OCI-LY1 (cell line): ENCODE data around the gene FAM240A.

Experiments used
- H2AFZ ChIP-seq: fragments of 200-600 bp; sonication (generic), shearing (Covaris generic); 2 replicates; pipeline ENCODE4 v1.6.0; 2014; ENCODE audit warnings: antibody characterized with exemption, mild to moderate bottlenecking, low read length
- H3F3A ChIP-seq: fragments of 200-600 bp; sonication (generic), shearing (Covaris generic); 2 replicates; pipeline ENCODE4 v1.6.0; 2014; ENCODE audit warnings: mild to moderate bottlenecking, antibody characterized with exemption, low read length, moderate library complexity; ENCODE audit not compliant: insufficient read depth
- H3K27ac ChIP-seq: fragments of 200-600 bp; sonication (generic); 2 replicates; pipeline ENCODE4 v1.5.1; 2014; ENCODE audit warnings: low read length, mixed run types, mild to moderate bottlenecking, low read depth; ENCODE audit not compliant: poor library complexity, severe bottlenecking
- H3K27me3 ChIP-seq: fragments of 200-600 bp; sonication (generic); 2 replicates; pipeline ENCODE4 v1.6.0; 2014; ENCODE audit warnings: antibody characterized with exemption, mild to moderate bottlenecking, low read length, moderate library complexity; ENCODE audit not compliant: insufficient read depth
- H3K36me3 ChIP-seq: fragments of 200-600 bp; sonication (generic); 2 replicates; pipeline ENCODE4 v1.6.1; 2014; ENCODE audit warnings: mild to moderate bottlenecking, antibody characterized with exemption, low read length, moderate library complexity, mixed read lengths; ENCODE audit not compliant: insufficient read depth
- H3K4me1 ChIP-seq: fragments of 200-600 bp; sonication (generic); 2 replicates; pipeline ENCODE4 v1.5.1; 2014; ENCODE audit warnings: mild to moderate bottlenecking, low read length, moderate library complexity; ENCODE audit not compliant: insufficient read depth, severe bottlenecking
- H3K4me2 ChIP-seq: fragments of 200-600 bp; sonication (generic), shearing (Covaris generic); 2 replicates; pipeline ENCODE4 v1.6.1; 2014; ENCODE audit warnings: low read length
- H3K4me3 ChIP-seq: fragments of 200-600 bp; sonication (generic); 2 replicates; pipeline ENCODE4 v1.5.1; 2014; ENCODE audit warnings: low read length, low read depth, mild to moderate bottlenecking, mixed read lengths; ENCODE audit not compliant: poor library complexity, severe bottlenecking
- H3K79me2 ChIP-seq: fragments of 200-600 bp; shearing (Covaris generic); 2 replicates; pipeline ENCODE4 v1.6.1; 2016; ENCODE audit warnings: mixed run types, low read length, mixed read lengths; ENCODE audit not compliant: insufficient read depth
- H3K9ac ChIP-seq: fragments of 200-600 bp; sonication (generic), shearing (Covaris generic); 2 replicates; pipeline ENCODE4 v1.6.1; 2014; ENCODE audit warnings: mild to moderate bottlenecking, low read length, mixed read lengths
- H3K9me2 ChIP-seq: fragments of 200-600 bp; sonication (generic), shearing (Covaris generic); 2 replicates; pipeline ENCODE4 v1.6.1; 2014; ENCODE audit warnings: low read depth, mild to moderate bottlenecking, low read length, mixed read lengths
- H3K9me3 ChIP-seq: fragments of 200-600 bp; shearing (Covaris generic); 2 replicates; pipeline ENCODE4 v1.6.1; 2014; ENCODE audit warnings: low read length, mixed read lengths
- H4K20me1 ChIP-seq: fragments of 200-600 bp; sonication (generic), shearing (Covaris generic); 2 replicates; pipeline ENCODE4 v1.6.0; 2016; ENCODE audit warnings: mild to moderate bottlenecking, low read length; ENCODE audit not compliant: insufficient read depth
- CTCF ChIP-seq: fragments of 200-600 bp; sonication (generic), shearing (Covaris generic); IDR thresholded peaks from 2 replicates; pipeline ENCODE4 v1.5.1; 2017; ENCODE audit warnings: mild to moderate bottlenecking, antibody characterized with exemption, low read length, moderate library complexity, mixed read lengths
- EZH2 ChIP-seq: fragments of 200-600 bp; sonication (generic), shearing (Covaris generic); IDR thresholded peaks from 2 replicates; pipeline ENCODE4 v1.8.0; 2017; ENCODE audit warnings: borderline replicate concordance, mixed run types, mild to moderate bottlenecking, antibody characterized with exemption, low read length, moderate library complexity, mixed read lengths

Gene FAM240A

GRCh38 chr3:46612324-46612723, at the start of gene FAM240A:
Gene FAM240A, plus strand, starts transcription at chr3:46612525. Its CDS starts 159 bp downstream, at chr3:46612684.
- H3K27ac ChIP-seq: no peak within 1 kb of the TSS
- TF ChIP-seq EZH2 (no peak), CTCF (no peak)
- no peak within 1 kb of the TSS for H2AFZ ChIP-seq
- no peak within 1 kb of the TSS for H3K4me3 ChIP-seq
- H3K4me2 ChIP-seq: no peak within 1 kb of the TSS
- no peaks in the 10 kb centered on the region for H4K20me1 ChIP-seq
- no peaks in the 10 kb centered on the region for H3F3A ChIP-seq
- H3K36me3 ChIP-seq: no peaks in the 10 kb centered on the region
- H3K9me3 ChIP-seq: no peaks in the 10 kb centered on the region
- H3K4me1 ChIP-seq: no peaks in the 10 kb centered on the region
- H3K9me2 ChIP-seq: no peaks in the 10 kb centered on the region
- no peaks in the 10 kb centered on the region for H3K27me3 ChIP-seq
- H3K79me2 ChIP-seq: no peaks in the 10 kb centered on the region
- H3K9ac ChIP-seq: no peak within 1 kb of the TSS

DNA sequence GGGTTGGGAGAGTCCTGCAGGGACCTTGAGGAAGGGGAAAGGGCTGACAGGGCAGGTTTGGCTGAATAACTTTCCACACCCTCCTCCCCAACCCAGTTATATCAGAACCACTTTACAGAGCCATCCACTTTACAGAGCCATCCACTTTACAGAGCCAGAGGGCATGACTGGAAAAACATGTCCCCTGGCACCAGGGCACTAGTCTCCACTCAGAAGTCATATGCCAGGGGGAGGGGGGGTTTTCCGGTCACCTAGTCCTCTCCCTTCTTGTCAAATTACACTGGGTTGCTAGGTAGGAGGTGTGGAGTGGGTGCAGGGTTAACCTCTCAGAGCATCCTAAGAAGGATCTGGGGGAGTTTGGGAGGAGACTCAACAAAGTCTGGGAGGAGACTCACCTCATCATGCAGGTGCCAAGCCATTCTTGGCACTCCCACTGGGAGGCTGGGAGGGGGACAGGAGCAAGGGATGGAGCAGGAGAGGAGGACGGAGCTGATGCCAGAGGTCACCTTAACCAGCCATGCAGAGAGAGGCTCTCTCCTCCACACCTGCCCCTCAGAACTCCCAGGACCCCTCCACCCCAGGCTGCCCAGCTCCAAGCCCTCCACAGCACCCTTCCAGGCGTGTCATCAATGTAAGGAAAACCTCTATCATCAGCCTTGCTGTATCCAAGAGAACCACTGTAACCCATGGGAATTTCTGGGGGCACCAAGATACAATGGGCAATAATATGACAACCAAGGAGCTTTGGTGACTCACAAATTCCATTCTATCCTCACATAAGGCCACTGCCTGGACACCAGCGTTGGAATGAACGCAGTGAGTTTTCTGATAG, 47.9 kb upstream of the FAM240A start:
- no peaks in the 10 kb centered on the region for H3K9me3 ChIP-seq
- H3K9me2 ChIP-seq: no peaks in the 10 kb centered on the region
- no peak overlapping the region for H3K9ac ChIP-seq
- no peaks in the 10 kb centered on the region for H3K79me2 ChIP-seq
- no peak overlapping the region for H3K4me3 ChIP-seq
- no peak overlapping the region for H3K4me2 ChIP-seq
- no peaks in the 10 kb centered on the region for H3K36me3 ChIP-seq
- no peak overlapping the region for H3K27ac ChIP-seq
- no peak for TF ChIP-seq EZH2
- TF ChIP-seq CTCF: no peak
- no peak overlapping the region for H2AFZ ChIP-seq
- no peaks in the 10 kb centered on the region for H3K4me1 ChIP-seq
- 0 out of 2 replicates have a peak, but pooled peaks cover 6% of the 10 kb centered on the region for H3K27me3 ChIP-seq
- H4K20me1 ChIP-seq: no peaks in the 10 kb centered on the region
- H3F3A ChIP-seq: no peaks in the 10 kb centered on the region

DNA sequence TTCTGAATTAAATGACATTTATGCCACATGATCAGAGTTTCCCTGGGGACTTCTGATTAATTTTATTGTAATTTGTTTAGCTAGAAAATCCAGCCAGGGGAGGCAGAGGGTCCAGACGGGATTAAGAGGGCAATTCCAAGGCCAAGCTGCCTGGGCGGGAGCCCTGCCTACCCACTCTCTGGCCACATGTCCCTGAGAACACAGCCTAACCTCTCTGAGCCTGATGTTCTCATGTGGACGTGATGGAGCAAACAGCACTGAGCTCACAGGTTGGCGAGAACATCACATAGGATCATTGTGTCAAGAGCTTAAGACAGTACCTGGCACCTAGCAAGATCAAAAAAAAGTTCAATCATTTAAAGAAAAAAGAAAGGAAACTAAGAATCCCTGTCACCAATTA, 47.2 kb upstream of the FAM240A start:
- Histone ChIP-seq H3K9ac (no peak overlapping the region), H3K4me1 (no peaks in the 10 kb centered on the region), H4K20me1 (no peaks in the 10 kb centered on the region), H3K9me2 (no peaks in the 10 kb centered on the region), H3K27me3 (0 out of 2 replicates have a peak, but pooled peaks cover 6% of the 10 kb centered on the region), H3K4me3 (no peak overlapping the region), H3K79me2 (no peaks in the 10 kb centered on the region), H3K9me3 (no peaks in the 10 kb centered on the region), H3K4me2 (no peak overlapping the region), H2AFZ (no peak overlapping the region), H3K36me3 (no peaks in the 10 kb centered on the region), H3K27ac (no peak overlapping the region), H3F3A (no peaks in the 10 kb centered on the region)
- TF ChIP-seq CTCF: no peak
